Vagina (tissue), 2 donors: ENCODE data around the gene MEN1.

Experiments used
- CTCF ChIP-seq, 3 experiments: fragments of 450-650 bp in 2 of 3; fragments of 200-600 bp in 1 of 3; sonication (generic) in 1 of 3; IDR thresholded peaks; one replicate each; pipeline ENCODE4 v1.5.1; 2017 to 2019; ENCODE audit warnings: antibody characterized with exemption in 3 of 3, mild to moderate bottlenecking in 2 of 3, moderate library complexity in 2 of 3
- POLR2A ChIP-seq, 2 donors: fragments of 450-650 bp; IDR thresholded peaks; one replicate each; pipeline ENCODE4 v1.6.1; 2017; ENCODE audit warnings: antibody characterized with exemption in 2 of 2, mild to moderate bottlenecking in 2 of 2, moderate library complexity in 2 of 2

GRCh38 chr11:64831411-64831891 lies 21.1 kb upstream of the MEN1 start:
- TF ChIP-seq POLR2A (IDR thresholded peaks at IDR 0.05) (no peak), CTCF (IDR thresholded peaks at IDR 0.05) (no peak)
